ENCODE data around the gene NPB.

Gene NPB

GRCh38 chr17:81888105-81888987 lies 13.7 kb upstream of the NPB start:
- ChIA-PET CTCF (interaction anchor here (0.7 kb wide), 1 partner anchor 19 kb away, joined by 4 read pairs; no protein-coding TSS in a partner anchor), POLR2A (interaction anchor here (1.3 kb wide), 1 partner anchor 9 kb away, joined by 3 read pairs; no protein-coding TSS in a partner anchor)
- no peaks in the 10 kb centered on the region for H3K9me3 ChIP-seq (ENCODE audit: control insufficient read depth, insufficient read depth, low read depth, low read length)
- H3K27ac ChIP-seq (ENCODE audit: extremely low read depth, low read depth, low read length) = no peak overlapping the region
- H3K4me3 ChIP-seq (ENCODE audit: low read depth, low read length) = no peak overlapping the region
- TF ChIP-seq ZIC2 (tag by site-specific recombination; IDR thresholded peaks at IDR 0.05) = peak; percentile 90
- no peak for TF ChIP-seq RBAK (tag by site-specific recombination; IDR thresholded peaks at IDR 0.05)
- H3K4me1 ChIP-seq (ENCODE audit: control insufficient read depth, insufficient read depth, low read length) = peaks cover 5% of the 10 kb centered on the region; the same call in 1 of the 2 replicates
- H3K36me3 ChIP-seq (ENCODE audit: control insufficient read depth in 2 of 2, insufficient read depth in 1 of 2, low read length in 2 of 2) = peaks cover 52 to 70% of the 10 kb centered on the region in 2 experiments

DNA sequence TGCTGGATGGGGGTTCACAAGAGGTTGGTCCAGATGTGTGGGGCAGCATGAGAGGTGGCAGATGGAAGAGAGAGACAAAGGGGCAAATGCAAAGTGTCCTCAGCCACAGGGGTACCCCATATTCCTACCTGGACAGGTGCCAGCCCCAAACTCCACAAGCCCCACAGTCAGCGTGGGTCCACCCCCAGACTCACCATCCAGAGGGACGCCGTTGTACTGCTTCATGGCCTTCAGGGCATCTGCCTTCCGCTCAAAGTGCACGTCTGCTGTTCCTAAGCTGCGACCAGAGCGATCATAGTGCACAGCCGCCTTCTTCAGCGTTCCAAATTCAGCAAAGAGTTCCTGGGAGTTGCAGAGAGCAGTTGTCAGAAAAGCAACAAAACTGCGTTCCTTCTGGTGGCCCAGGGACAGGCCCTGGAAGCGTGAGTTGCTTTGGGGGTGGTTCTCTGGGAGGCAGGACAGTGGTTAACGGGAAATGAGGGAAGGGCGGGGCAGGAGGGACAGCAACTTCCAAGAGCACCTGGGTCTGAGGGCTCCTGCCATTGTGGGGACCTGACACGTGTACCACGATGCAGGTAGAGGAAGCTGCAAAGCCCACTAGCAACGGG lies 12.9 kb upstream of the NPB start:
- H3K9me3 ChIP-seq (ENCODE audit: control insufficient read depth, insufficient read depth, low read depth, low read length) = no peaks in the 10 kb centered on the region
- peaks cover 52 to 73% of the 10 kb centered on the region in 2 experiments for H3K36me3 ChIP-seq (ENCODE audit: control insufficient read depth in 2 of 2, insufficient read depth in 1 of 2, low read length in 2 of 2)
- H3K4me3 ChIP-seq (ENCODE audit: low read depth, low read length) = no peak overlapping the region
- H3K27ac ChIP-seq (ENCODE audit: extremely low read depth, low read depth, low read length) = no peak overlapping the region
- CTCF ChIA-PET = interaction anchor here (0.7 kb wide), 1 partner anchor 19 kb away, joined by 4 read pairs; no protein-coding TSS in a partner anchor
- POLR2A ChIA-PET = interaction anchor here (1.3 kb wide), 1 partner anchor 9 kb away, joined by 3 read pairs; no protein-coding TSS in a partner anchor
- peaks cover 5% of the 10 kb centered on the region; the same call in 1 of the 2 replicates for H3K4me1 ChIP-seq (ENCODE audit: control insufficient read depth, insufficient read depth, low read length)
- no peak for TF ChIP-seq ZXDB (tag by site-specific recombination; IDR thresholded peaks at IDR 0.05)
- TF ChIP-seq SP2 (tag by site-specific recombination; IDR thresholded peaks at IDR 0.05) = peak; percentile 27; the same call in 1 of the 2 replicates

- H3K27ac ChIP-seq (ENCODE audit: extremely low read depth, low read depth, low read length) = peak overlapping the region; percentile 96; the same call in 1 of the 2 replicates
- H3K9me3 ChIP-seq (ENCODE audit: control insufficient read depth, insufficient read depth, low read depth, low read length) = no peaks in the 10 kb centered on the region
- no peak overlapping the region for H3K4me3 ChIP-seq (ENCODE audit: low read depth, low read length)
- H3K36me3 ChIP-seq (ENCODE audit: control insufficient read depth in 2 of 2, insufficient read depth in 1 of 2, low read length in 2 of 2) = peaks cover 53 to 73% of the 10 kb centered on the region in 2 experiments
- ChIA-PET POLR2A (interaction anchor here (1.4 to 1.6 kb wide), 2 partner anchors 56 to 206 kb away, joined by 3 read pairs; partner anchors contain the start of genes ARL16, HGS and MCRIP1), CTCF (interaction anchor here (1.1 kb wide), 1 partner anchor 148 kb away, joined by 4 read pairs; the partner anchor contains the start of gene DCXR)
- H3K4me1 ChIP-seq (ENCODE audit: control insufficient read depth, insufficient read depth, low read length) = peaks cover 5% of the 10 kb centered on the region; the same call in 1 of the 2 replicates
- no peak for TF ChIP-seq BCL11B (tag by site-specific recombination; IDR thresholded peaks at IDR 0.05; ENCODE audit: low read depth)
- TF ChIP-seq PRDM4 (tag by site-specific recombination; IDR thresholded peaks at IDR 0.05) = peak; percentile 13; the same call in 1 of the 2 replicates
- TF ChIP-seq HOXC10 (CRISPR knock-in tag; IDR thresholded peaks at IDR 0.05) = no peak
- TF ChIP-seq, protein P1, sequence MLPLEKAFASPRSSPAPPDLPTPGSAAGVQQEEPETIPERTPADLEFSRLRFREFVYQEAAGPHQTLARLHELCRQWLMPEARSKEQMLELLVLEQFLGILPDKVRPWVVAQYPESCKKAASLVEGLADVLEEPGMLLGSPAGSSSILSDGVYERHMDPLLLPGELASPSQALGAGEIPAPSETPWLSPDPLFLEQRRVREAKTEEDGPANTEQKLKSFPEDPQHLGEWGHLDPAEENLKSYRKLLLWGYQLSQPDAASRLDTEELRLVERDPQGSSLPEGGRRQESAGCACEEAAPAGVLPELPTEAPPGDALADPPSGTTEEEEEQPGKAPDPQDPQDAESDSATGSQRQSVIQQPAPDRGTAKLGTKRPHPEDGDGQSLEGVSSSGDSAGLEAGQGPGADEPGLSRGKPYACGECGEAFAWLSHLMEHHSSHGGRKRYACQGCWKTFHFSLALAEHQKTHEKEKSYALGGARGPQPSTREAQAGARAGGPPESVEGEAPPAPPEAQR (tag by site-specific recombination; IDR thresholded peaks at IDR 0.05) = no peak
- peak; percentile 44; the same call in 1 of the 2 replicates for TF ChIP-seq ZNF341 (tag by site-specific recombination; IDR thresholded peaks at IDR 0.05; ENCODE audit: low read depth)
- TF ChIP-seq REPIN1 (tag by site-specific recombination; IDR thresholded peaks at IDR 0.05; ENCODE audit: low read depth) = no peak
- TF ChIP-seq ZXDB (tag by site-specific recombination; IDR thresholded peaks at IDR 0.05) = no peak
Measured at GRCh38 chr17:81889602-81890001, 12.4 kb upstream of the NPB start.
